HUDEP-2 (cell line): ENCODE measurements around the gene ITGA11.

Source experiments
- DNase-seq, 76 experiments: peaks; one replicate each; lab custom pipeline; 2025; ENCODE audit not compliant: unreplicated experiment in 76 of 76; lab: John Stamatoyannopoulos, UW

Gene ITGA11

GRCh38 chr15:68339481-68339880, 92.5 kb downstream of the ITGA11 start:
- no peak for DNase-seq

GRCh38 chr15:68337826-68338225, 94.1 kb downstream of the ITGA11 start:
- DNase-seq: no peak

GRCh38 chr15:68336516-68336915, 95.4 kb downstream of the ITGA11 start:
- DNase-seq: no peak

DNA sequence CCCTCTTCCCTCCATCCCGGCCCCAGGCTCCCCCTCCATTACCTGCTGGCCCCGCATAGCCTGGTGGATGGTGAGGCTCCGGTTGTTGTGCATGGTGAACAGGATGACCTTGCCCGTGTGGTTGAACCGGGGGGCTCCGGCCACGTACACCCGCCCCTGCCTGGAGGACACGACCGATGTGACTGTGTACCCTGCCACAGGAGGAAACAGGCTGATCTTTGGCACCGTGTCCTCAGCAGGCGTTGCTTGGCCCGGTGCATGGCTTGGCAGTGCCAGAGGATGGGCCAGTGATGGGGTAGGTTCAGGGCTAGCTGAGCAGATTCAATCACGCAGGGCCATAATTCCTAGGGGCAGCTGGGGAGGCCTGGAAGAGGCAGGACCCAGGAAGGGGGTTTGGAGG, 96.3 kb downstream of the ITGA11 start:
- no peak for DNase-seq

GRCh38 chr15:68335251-68335650, 96.7 kb downstream of the ITGA11 start:
- no peak for DNase-seq

- DNase-seq: no peak
Measured at GRCh38 chr15:68334661-68335124, 97.3 kb downstream of the ITGA11 start.

- no peak for DNase-seq
Measured at GRCh38 chr15:68333775-68334470, 98.0 kb downstream of the ITGA11 start.

GRCh38 chr15:68332266-68332665, 99.7 kb downstream of the ITGA11 start:
- no peak for DNase-seq

DNA sequence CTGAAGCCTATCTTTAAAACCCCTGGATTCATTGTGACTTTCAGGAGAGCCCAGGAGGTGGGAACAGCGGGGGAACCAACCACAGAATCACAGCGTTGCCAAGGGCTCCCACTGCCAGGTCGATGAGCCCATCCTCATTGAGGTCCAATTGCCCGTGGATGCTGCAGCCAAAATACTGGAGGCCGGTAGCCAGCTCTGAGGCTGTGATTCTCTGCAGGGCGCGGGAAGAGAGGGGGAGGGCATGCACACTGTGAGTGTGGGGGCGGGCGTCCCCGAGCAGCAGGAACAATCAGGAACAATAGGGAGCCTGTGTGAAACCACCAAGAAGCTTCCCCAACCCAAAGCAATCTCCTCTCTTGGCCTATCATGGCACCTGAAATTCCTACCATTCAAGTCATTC, 101.1 kb downstream of the ITGA11 start:
- no peak for DNase-seq

- no peak for DNase-seq
Measured at GRCh38 chr15:68330416-68330815, 101.5 kb downstream of the ITGA11 start.

GRCh38 chr15:68328964-68329363, 103.0 kb downstream of the ITGA11 start:
- DNase-seq: no peak

DNA sequence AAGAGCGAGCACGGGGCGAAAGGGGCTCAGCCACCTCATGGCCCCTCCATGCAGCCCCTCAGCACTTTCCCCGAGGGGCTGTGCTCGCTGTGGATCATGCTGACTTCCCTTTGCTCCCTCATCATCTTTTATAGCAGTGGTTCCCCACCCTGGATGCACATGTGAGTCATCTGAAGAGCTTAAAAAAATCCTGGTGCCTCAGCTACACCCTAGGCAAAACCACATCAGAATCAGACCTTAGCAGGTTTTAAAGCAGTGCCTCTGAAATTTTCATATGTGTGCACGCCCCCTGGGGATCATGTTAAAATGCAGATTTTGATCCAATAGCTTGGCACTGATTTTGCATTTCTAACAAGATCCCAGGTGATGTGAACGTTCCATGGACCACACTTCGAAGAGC, 103.5 kb downstream of the ITGA11 start:
- no peak for DNase-seq

DNA sequence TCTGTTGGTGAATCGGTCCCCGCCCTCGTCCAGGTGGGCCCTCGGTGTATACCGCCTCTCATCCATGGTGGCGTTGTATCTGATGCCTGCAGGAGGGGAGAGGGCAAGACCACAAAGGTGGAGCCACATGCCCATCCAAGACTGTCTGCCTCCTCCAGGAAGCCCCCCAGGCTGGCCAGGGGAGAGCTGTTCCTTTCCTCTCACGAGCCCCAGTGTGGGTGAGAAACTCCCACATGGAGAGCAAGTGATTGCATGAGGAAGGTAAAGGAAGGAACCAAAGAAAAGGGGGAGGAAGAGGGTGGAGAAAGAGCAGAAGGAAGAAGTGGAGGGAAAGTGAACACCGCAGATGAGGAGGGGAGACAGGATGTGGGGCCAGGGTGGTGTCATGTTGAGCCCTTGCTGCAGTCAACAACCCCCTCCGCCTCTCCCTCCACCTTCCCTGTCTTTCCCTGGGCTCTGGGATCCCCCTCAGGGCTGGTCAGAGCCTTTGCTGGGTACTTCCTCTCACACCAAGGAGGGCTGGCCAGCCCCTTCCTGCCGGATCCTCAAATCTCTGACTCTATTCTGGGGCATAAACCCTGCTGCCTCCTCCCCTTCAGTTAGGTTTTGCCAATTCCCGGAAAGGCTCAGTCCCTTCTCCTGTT, 105.1 kb downstream of the ITGA11 start:
- no peak for DNase-seq

DNA sequence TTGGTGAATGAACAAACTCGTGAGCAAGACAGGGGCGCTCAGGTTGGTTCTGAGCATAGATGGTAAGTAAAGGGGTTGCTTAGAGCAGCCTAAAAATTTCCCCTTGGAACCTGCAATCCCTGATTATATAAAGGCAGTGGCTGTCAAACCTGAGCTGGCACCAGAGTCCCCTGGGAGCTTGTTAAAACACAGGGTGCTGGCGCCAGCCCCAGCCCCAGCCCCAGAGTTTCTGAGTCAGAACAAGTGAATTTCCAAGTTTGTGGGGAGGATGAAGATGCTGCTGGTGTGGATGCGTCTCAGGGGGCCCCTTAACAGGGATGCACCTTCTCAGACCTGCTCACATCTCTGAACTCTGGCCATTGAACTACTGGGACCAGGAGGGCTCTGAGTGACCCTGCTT, 106.2 kb downstream of the ITGA11 start:
- no peak for DNase-seq

GRCh38 chr15:68322796-68323195, 109.2 kb downstream of the ITGA11 start:
- no peak for DNase-seq

DNA sequence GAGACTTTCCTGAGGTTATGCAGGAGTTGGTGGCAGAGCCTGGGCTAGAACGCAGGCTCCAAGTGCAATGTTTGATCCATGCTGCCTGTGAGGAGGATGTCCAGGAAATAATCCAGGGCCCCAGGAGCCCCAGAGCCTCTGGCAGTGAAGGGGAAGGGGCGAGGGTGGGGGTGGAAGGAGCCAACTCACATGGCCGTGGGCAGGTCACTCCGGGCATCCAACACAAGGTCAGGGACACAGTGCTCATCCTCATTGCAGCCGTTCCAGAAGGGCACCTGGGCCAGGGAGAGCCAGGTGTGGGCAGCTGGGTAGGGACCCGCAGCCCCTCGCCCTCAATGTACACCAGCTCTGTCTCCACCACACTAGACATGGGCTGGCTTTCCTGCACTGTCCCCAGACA, 110.7 kb downstream of the ITGA11 start:
- DNase-seq: no peak

DNA sequence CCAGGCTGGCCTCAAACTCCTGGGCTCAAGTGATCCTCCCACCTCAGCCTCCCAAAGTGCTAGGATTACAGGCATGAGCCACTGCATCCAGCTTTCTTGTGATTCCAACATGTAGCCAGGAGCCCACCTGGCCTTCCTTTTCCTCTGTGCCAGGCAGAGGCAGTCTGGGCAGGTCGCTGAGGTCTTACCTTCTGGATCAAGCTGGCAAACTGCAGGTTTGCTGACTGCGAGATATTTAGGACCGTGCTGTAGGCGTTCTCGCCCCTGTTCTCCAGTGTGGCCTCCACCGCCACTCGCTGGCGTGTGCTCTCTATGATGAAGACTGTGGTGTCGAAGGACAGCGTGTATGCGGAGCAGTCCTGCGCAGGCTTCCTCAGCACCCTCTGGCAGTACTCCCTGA, 112.0 kb downstream of the ITGA11 start:
- no peak for DNase-seq

- no peak for DNase-seq
Measured at GRCh38 chr15:68318931-68319909, 112.7 kb downstream of the ITGA11 start.

DNA sequence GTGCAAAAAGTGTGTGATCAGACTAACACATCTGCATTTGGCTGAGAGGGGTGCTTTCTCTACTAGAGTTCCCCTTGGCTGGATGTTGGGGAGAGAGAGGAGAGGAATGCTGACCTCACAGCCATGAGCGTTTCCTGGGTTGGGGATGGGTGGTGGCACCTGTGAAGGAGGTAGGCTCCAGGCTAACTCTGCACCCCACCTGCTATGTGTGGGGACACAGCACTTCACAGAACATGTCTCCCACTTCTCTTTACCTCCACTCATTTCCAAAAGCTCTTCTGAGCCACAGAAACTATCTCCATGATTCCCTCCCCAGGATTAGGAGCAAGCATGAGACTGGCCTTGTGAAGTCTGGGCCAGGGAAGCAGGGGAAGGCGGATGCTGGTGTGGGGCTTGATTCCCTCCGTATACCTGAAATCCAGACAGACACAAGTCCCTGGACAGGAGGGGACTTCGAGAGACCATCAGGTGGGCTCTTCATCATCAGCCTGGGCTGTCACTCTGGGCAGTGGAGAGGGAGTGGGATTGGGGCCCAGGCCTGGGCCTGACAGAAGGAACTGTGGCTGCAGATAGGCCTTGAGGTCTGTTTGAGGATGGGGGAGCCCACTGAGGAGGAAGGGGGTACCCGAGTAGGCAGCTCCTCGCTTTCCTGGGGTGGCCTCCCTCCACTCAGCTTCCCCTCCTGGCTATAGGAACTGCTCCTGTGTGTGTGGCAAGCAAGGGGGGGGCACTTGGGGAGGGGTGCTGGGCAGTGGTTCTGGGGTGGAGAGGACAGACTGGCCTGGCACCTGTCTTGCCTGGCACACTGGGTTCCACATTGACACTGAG, 113.7 kb downstream of the ITGA11 start:
- DNase-seq: no peak

GRCh38 chr15:68317281-68318007, 114.5 kb downstream of the ITGA11 start:
- no peak for DNase-seq
